Activated CD8-positive, alpha-beta T cell treated with anti-CD3 and anti-CD28 coated beads, Interleukin-2, amount 10 ng/mL, durations not matched to agents 7 days and 5 days (primary cell): ENCODE results near the gene CYP2C8. TPM values are rescaled to one million over a fixed set of nuclear protein-coding genes. Genes with fewer than 3 reads are reported as not detected.

Experiments used
- ATAC-seq: fragments of 150-1000 bp; cut with Tn5 transposase; one replicate; pipeline ENCODE4 v1.10.0; 2021; ENCODE audit warnings: moderate library complexity
- CTCF ChIA-PET: fragments of 350-600 bp; sonication (Branson Sonifier 250); formaldehyde crosslinking; loops from one replicate; lab custom pipeline; 2021; ENCODE audit warnings: antibody characterized with exemption; lab: Charles Lee
- POLR2A ChIA-PET: fragments of 350-600 bp; sonication (Branson Sonifier 250); formaldehyde crosslinking; loops from one replicate; lab custom pipeline; 2021; ENCODE audit warnings: antibody characterized with exemption; lab: Charles Lee
- DNase-seq: peaks from one replicate; pipeline ENCODE4 v3.0.0-alpha.2; 2020
- H3K27ac Mint-ChIP-seq: one replicate; pipeline ENCODE4 v1.8.0; 2021; ENCODE audit warnings: mild to moderate bottlenecking, mixed read lengths
- H3K27me3 Mint-ChIP-seq: one replicate; pipeline ENCODE4 v1.8.0; 2021; ENCODE audit warnings: low read depth, mixed read lengths
- H3K36me3 Mint-ChIP-seq: one replicate; pipeline ENCODE4 v1.8.0; 2021; ENCODE audit warnings: low read depth, mixed read lengths
- H3K4me1 Mint-ChIP-seq: one replicate; pipeline ENCODE4 v1.8.0; 2021; ENCODE audit warnings: low read depth, mixed read lengths
- H3K4me3 Mint-ChIP-seq: one replicate; pipeline ENCODE4 v1.8.0; 2021; ENCODE audit warnings: mild to moderate bottlenecking, mixed read lengths
- H3K9me3 Mint-ChIP-seq: one replicate; pipeline ENCODE4 v1.8.0; 2022; ENCODE audit warnings: mixed read lengths; ENCODE audit not compliant: insufficient read depth
- total RNA-seq, 2 experiments: library from RNA; stranded (reverse); gene quantifications; one replicate each; pipeline ENCODE4 v1.2.3, GENCODE V29; 2021

The CYP2C8 gene
- total RNA-seq, 2 experiments from 2014 or later: not detected

DNA sequence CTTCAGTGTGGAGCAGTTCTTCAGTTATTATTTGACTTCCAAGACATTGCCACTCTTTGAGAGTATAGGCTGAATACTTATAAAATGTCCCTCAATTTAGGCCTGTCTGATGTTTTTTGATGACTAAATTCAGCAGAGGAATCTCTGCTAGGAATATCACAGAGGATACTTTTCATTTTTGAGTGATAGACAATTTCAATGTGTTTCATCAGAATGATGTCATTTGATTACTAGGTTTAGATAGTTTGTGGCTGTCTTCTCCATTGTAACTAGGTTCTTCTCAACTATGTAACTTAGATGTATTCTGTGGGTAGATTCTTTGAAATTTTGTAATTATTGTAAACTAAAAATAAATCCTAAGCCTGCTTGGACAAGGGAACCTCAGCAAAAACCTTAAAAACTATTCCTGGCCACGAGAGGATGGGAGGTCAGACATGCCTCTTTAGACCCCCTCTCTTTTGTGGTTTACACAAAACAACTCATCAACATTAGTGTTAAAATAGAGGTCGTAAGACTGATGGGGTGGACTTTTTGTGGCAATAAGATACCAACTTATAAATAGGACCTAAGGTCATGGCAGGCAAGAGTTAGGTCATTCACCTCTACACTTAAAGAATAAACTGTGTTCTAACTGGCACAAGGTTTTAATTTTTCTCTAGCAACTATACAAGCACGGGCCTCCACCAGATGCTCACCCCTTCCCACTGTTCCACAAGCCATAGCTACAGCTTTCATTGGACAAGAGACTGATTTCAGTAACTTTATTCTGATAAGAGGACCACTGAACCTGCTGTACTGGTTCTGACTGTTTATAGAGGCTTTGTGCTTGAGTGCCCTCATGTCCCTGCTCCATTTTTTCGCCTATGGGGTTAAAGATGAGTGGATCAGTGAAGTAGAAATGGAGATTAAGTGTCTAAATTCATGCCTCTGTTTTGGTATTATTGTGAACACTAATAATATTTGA, 33.7 kb downstream of the CYP2C8 start:
- Mint-ChIP-seq H3K36me3 (no peaks in the 10 kb centered on the region), H3K9me3 (no peaks in the 10 kb centered on the region), H3K27me3 (no peaks in the 10 kb centered on the region), H3K4me1 (no peaks in the 10 kb centered on the region), H3K4me3 (no peak overlapping the region), H3K27ac (no peak overlapping the region)
- CTCF ChIA-PET: no interaction called here
- no peak for DNase-seq
- no peak for ATAC-seq
- POLR2A ChIA-PET: no interaction called here

DNA sequence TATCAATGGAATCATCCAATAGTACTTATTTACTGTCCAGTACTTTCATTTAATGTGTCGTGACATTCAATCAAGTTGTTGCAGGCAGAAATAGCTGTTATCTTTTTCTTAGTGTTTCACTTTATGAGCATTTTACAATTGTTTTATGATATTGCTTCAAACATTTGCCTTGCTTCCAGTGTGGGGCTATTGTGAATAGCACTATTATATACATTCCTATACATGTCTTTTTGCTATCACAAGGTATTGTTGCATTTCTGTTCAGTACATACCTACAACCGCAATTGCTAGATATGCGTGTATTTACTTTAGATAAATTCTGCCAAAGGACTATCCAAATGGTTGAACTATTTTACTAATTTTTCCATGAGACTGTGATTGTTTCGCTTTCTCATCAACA, 34.9 kb downstream of the CYP2C8 start:
- DNase-seq (no peak), ATAC-seq (no peak)
- Mint-ChIP-seq H3K27me3 (no peaks in the 10 kb centered on the region), H3K4me1 (no peaks in the 10 kb centered on the region), H3K36me3 (no peaks in the 10 kb centered on the region), H3K9me3 (no peaks in the 10 kb centered on the region), H3K27ac (no peak overlapping the region), H3K4me3 (no peak overlapping the region)
- ChIA-PET CTCF (no interaction called here), POLR2A (no interaction called here)

DNA sequence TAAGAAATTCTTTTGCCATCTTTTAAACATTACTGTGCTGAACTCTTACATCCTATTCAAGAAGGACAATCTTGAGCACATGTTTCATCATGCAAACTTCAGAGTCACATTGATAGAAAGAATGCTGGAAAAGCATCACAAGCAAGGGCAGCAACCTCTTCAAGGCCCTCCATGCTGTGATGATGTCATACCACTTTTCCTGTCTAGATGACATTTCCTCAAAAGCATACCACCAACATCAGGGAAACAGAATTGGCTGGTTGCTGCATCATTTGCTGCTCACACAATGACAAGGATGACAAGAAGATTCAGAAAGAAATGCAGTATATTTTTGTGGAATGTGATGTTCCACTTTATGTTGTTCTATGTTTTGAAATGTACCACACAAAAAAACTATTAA, 37.6 kb downstream of the CYP2C8 start:
- no peak for DNase-seq
- ChIA-PET POLR2A (no interaction called here), CTCF (no interaction called here)
- Mint-ChIP-seq H3K27me3 (no peaks in the 10 kb centered on the region), H3K36me3 (no peaks in the 10 kb centered on the region), H3K27ac (no peak overlapping the region), H3K4me3 (no peak overlapping the region), H3K4me1 (no peaks in the 10 kb centered on the region), H3K9me3 (no peaks in the 10 kb centered on the region)
- ATAC-seq: no peak

DNA sequence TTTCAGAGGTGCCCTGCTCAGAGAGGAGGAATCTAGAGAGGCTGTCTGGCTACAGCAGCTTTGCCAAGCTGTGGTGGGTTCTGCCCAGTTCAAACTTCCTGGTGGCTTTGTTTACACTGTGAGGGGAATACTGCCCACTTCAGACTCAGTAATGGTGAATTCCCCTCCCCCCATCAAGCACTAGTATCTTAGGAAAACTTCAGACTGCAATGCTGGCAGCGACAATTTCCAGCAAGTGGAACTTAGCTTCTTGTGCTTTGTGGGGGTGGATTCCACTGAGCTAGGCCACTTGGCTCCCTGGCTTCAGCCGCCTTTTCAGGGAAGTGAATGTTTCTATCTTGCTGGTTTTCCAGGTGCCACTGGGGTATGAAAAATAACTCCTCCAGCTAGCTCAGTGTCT, 42.8 kb downstream of the CYP2C8 start:
- no peaks in the 10 kb centered on the region for H3K9me3 Mint-ChIP-seq
- H3K4me1 Mint-ChIP-seq: no peaks in the 10 kb centered on the region
- no peak overlapping the region for H3K27ac Mint-ChIP-seq
- ATAC-seq (no peak), DNase-seq (no peak)
- H3K36me3 Mint-ChIP-seq: no peaks in the 10 kb centered on the region
- H3K4me3 Mint-ChIP-seq: no peak overlapping the region
- no peaks in the 10 kb centered on the region for H3K27me3 Mint-ChIP-seq
- CTCF ChIA-PET: no interaction called here
- POLR2A ChIA-PET: no interaction called here

DNA sequence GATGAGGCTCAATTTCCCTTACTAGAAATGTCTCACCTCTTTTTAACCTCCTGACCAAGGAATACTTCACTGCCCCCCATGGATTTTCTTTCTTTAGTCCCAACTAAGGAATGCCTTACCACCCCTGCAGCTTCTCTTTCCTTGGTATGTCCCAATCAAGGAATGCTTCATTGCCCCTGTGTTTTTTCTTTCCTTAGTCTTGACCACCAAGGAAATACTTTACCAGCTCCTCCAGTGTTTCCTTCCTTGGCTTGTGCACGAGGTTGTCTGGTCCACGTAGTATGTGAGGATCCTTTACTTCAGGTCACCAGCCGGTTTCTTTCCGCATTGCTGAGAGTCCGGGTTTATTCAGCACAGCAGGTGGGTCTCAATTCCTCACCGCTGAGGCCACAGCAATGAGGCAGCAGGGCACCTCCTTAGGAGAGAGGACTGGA, 71.5 kb downstream of the CYP2C8 start:
- ChIA-PET CTCF (interaction anchor here (0.7 kb wide), 1 partner anchor 9 kb away, joined by 5 read pairs; no protein-coding TSS in a partner anchor), POLR2A (no interaction called here)
- no peak overlapping the region for H3K27ac Mint-ChIP-seq
- H3K9me3 Mint-ChIP-seq: peaks cover 6% of the 10 kb centered on the region
- no peak overlapping the region for H3K4me3 Mint-ChIP-seq
- no peaks in the 10 kb centered on the region for H3K36me3 Mint-ChIP-seq
- ATAC-seq (no peak), DNase-seq (no peak)
- no peaks in the 10 kb centered on the region for H3K27me3 Mint-ChIP-seq
- H3K4me1 Mint-ChIP-seq: no peaks in the 10 kb centered on the region

DNA sequence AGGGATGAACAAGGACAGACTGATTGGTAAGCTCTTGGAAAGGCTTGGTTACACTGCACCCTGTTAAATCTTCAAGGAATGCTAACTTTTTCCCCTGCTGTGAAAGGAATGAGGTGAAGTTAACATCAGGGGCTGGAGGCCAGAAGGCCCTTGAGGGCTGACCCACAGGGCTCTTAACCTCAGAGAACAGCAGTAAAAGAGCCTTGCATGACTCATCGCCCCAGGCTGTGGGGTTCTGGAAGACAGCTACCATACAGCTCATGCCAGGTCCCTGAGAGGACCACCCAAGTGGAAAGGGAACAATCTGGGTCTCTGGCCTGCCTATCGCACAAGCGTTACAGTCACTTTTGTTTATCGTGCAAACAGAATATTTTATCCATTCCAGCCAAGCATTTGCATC, 76.5 kb downstream of the CYP2C8 start:
- POLR2A ChIA-PET: no interaction called here

DNA sequence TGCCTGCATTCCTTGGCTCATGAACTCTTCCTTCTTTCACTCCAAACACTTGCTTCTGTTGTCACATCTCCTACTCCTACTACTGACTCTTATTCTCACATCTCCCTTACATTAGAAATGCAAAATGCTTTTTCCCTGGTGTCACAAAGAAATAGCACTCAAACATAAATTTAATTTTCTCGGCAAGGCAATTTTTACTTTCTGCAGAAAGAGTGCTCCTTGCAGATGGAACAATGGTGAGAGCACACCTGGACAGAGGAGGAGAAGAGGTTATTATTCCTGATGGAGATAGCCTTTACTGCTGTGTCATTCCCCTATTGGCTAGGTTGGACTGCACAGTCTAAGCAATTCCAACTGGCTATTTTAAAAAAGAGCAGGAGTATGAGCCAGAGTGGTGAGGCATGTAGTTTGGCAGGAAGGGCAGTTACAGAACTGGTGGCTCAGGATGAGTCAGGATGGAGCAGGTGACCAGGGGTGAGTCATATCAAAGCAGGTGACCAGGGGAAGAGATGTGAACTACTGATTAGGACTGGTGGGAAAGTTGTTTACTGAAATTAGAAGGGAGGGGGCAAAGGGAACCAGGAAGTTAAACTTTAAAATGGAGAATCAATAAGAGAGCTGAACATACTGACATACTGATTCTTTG, 77.9 kb downstream of the CYP2C8 start:
- DNase-seq: no peak
- ChIA-PET CTCF (no interaction called here), POLR2A (no interaction called here)
- ATAC-seq: no peak
- Mint-ChIP-seq H3K4me1 (no peaks in the 10 kb centered on the region), H3K4me3 (no peak overlapping the region), H3K27me3 (no peaks in the 10 kb centered on the region), H3K9me3 (peaks cover 11% of the 10 kb centered on the region), H3K27ac (no peak overlapping the region), H3K36me3 (no peaks in the 10 kb centered on the region)

More for the DNA sequence above, 76.5 kb downstream of the CYP2C8 start:
- H3K27me3 Mint-ChIP-seq: no peaks in the 10 kb centered on the region
- H3K36me3 Mint-ChIP-seq: no peaks in the 10 kb centered on the region
- no peak overlapping the region for H3K27ac Mint-ChIP-seq
- ATAC-seq (no peak), DNase-seq (no peak)
- no peak overlapping the region for H3K4me3 Mint-ChIP-seq
- H3K9me3 Mint-ChIP-seq: peaks cover 11% of the 10 kb centered on the region
- CTCF ChIA-PET: no interaction called here
- H3K4me1 Mint-ChIP-seq: no peaks in the 10 kb centered on the region

DNA sequence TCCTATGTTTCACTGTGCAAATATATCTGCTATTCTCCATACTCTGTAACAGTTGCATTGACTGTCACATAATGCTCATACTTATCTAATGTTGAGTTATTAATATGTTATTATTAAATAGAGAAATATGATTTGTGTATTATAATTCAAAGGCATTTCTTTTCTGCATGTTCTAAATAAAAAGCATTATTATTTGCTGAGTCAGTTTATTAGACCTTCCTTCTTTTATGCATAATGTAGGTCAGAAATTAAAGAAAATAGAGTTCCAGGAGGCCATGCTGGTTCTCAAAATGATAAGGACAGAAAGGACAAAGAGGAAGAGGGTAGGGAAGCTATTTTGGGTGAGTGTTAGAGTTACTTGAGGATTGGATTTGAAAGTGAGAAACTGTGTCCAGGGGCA, 80.1 kb downstream of the CYP2C8 start:
- POLR2A ChIA-PET: no interaction called here
- Mint-ChIP-seq H3K27me3 (no peaks in the 10 kb centered on the region), H3K4me1 (no peaks in the 10 kb centered on the region), H3K36me3 (no peaks in the 10 kb centered on the region), H3K9me3 (peaks cover 11% of the 10 kb centered on the region), H3K4me3 (no peak overlapping the region), H3K27ac (no peak overlapping the region)
- ATAC-seq (no peak), DNase-seq (no peak)
- CTCF ChIA-PET: no interaction called here

Other genes starting within 250 kb of the CYP2C8 start
- not detected for gene CYP2C9, start 130.8 kb downstream of the CYP2C8 start, total RNA-seq
- not detected for gene ACSM6, start 124.7 kb upstream of the CYP2C8 start, total RNA-seq
- gene PDLIM1, start 221.5 kb upstream of the CYP2C8 start, total RNA-seq: 1 to 10 TPM; 9.4 to 9.5 TPM